GM12891 (cell line): ENCODE measurements around the gene PCDHA5. TPM values are rescaled to one million over a fixed set of nuclear protein-coding genes. Genes with fewer than 3 reads are reported as not detected.
"Not testable (repeated sequence)": the region's sequence is repeated elsewhere in the genome, so short reads cannot be mapped to it uniquely, and the experiment has no call there.

Experiments used
- DNase-seq: peaks from one replicate; pipeline ENCODE4 v3.0.0; 2011; ENCODE audit warnings: low spot score; ENCODE audit not compliant: insufficient read length
- FAIRE-seq: peaks from 2 replicates; lab custom pipeline; 2011; peaks lifted over from hg19 to GRCh38; lab: Jason Lieb, UNC
- PAX5 ChIP-seq: IDR thresholded peaks from 2 replicates; pipeline ENCODE4 v1.6.1; 2011; ENCODE audit warnings: low read length, moderate library complexity, mild to moderate bottlenecking; ENCODE audit not compliant: insufficient read depth, severe bottlenecking
- POLR2A ChIP-seq: IDR thresholded peaks from 2 replicates; pipeline ENCODE4 v1.6.1; 2011; ENCODE audit warnings: low read depth, low read length, control low read depth
- POLR2AphosphoS5 ChIP-seq: IDR thresholded peaks from 2 replicates; pipeline ENCODE4 v1.6.1; 2011; ENCODE audit warnings: low read depth, low read length, control low read depth
- POU2F2 ChIP-seq: IDR thresholded peaks from 2 replicates; pipeline ENCODE4 v1.6.1; 2011; ENCODE audit warnings: low read depth, mild to moderate bottlenecking, control low read depth, low read length, moderate library complexity
- SPI1 ChIP-seq: IDR thresholded peaks from 2 replicates; pipeline ENCODE4 v1.6.1; 2011; ENCODE audit warnings: low read depth, low read length, control low read depth
- TAF1 ChIP-seq: IDR thresholded peaks from 2 replicates; pipeline ENCODE4 v1.6.1; 2011; ENCODE audit warnings: low read depth, low read length, control low read depth
- polyA plus RNA-seq: library from polyadenylated mRNA; unstranded; fragments of >200 nt; gene quantifications from one replicate; pipeline ENCODE4 v1.2.1, GENCODE V29; 2012; ENCODE audit warnings: low read depth, missing spikeins, inconsistent platforms; ENCODE audit not compliant: missing spikeins

PCDHA5 gene
- 0.08 TPM for polyA plus RNA-seq

GRCh38 chr5:140821375-140822280 is at the start of gene PCDHA5:
Gene PCDHA5 (plus strand): TSS chr5:140821613.
- DNase-seq, result no peak
- no peak for FAIRE-seq
- TF ChIP-seq POLR2AphosphoS5 (no peak), SPI1 (no peak), POLR2A (no peak), TAF1 (no peak), POU2F2 (no peak), PAX5 (no peak)

DNA sequence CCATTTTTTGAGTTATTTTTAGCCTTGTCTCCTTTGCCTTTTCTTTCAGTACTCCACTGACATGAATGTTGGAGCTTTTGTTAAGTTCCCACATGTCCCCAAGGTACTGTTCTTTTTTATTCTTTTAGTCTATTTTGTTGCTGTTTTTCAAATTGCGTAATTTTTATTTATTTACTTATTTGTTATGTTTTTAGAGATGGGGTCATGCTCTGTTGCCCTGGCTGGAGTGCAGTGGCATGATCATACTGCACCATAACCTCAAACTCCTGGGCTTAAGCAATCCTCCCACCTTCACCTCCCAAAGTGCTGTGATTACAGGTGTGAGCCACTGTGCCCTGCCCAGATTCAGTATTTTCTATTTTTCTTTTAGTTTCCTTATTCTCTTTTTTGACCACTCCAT is 40.9 kb upstream of the PCDHA5 start:
- no peak for TF ChIP-seq SPI1
- no peak for TF ChIP-seq POU2F2
- TF ChIP-seq PAX5, result no peak
- TF ChIP-seq TAF1, result no peak
- TF ChIP-seq POLR2AphosphoS5, result no peak
- no peak for TF ChIP-seq POLR2A
- FAIRE-seq, result no peak
- DNase-seq, result no peak

GRCh38 chr5:140785905-140786686 is 35.3 kb upstream of the PCDHA5 start, which contains the start of gene PCDHA1:
Gene PCDHA1 (plus strand): TSS chr5:140786140.
- TF ChIP-seq POLR2A (no peak), POLR2AphosphoS5 (no peak)
- DNase-seq (no peak), FAIRE-seq (no peak)

DNA sequence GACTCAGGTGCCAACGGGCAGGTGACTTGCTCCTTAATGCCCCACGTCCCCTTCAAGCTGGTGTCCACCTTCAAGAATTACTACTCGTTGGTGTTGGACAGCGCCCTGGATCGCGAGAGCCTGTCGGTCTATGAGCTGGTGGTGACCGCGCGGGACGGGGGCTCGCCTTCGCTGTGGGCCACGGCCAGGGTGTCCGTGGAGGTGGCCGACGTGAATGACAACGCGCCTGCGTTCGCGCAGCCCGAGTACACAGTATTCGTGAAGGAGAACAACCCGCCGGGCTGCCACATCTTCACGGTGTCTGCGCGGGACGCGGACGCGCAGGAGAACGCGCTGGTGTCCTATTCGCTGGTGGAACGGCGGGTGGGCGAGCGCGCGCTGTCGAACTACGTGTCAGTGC is 34.0 kb upstream of the PCDHA5 start:
- not testable (repeated sequence) for FAIRE-seq

GRCh38 chr5:140787849-140788504 is 33.4 kb upstream of the PCDHA5 start:
- not testable (repeated sequence) for FAIRE-seq, DNase-seq

More for the DNA sequence above, 34.0 kb upstream of the PCDHA5 start:
- DNase-seq, result not testable (repeated sequence)

GRCh38 chr5:140791089-140791488 is 30.3 kb upstream of the PCDHA5 start:
- no peak for TF ChIP-seq SPI1
- no peak for TF ChIP-seq POU2F2
- no peak for TF ChIP-seq PAX5
- TF ChIP-seq POLR2AphosphoS5, result no peak
- no peak for TF ChIP-seq TAF1
- no peak for TF ChIP-seq POLR2A
- FAIRE-seq (no peak), DNase-seq (no peak)

GRCh38 chr5:140794595-140795258 is 26.7 kb upstream of the PCDHA5 start, which contains the start of gene PCDHA2:
Gene PCDHA2 (plus strand): TSS chr5:140794852.
- TF ChIP-seq POLR2AphosphoS5 (no peak), POLR2A (no peak), POU2F2 (no peak), SPI1 (no peak), TAF1 (no peak), PAX5 (no peak)
- no peak for FAIRE-seq
- DNase-seq, result no peak

DNA sequence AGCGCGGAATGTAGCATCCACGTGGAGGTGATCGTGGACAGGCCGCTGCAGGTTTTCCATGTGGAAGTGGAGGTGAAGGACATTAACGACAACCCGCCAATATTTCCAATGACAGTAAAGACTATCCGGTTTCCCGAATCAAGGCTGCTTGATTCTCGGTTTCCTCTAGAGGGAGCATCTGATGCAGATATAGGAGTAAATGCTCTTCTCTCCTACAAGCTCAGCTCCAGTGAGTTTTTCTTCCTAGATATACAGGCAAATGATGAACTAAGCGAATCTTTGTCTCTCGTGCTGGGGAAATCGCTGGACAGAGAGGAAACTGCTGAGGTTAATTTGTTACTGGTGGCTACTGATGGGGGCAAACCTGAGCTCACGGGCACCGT is 26.2 kb upstream of the PCDHA5 start:
- no peak for TF ChIP-seq SPI1
- no peak for TF ChIP-seq POLR2A
- no peak for TF ChIP-seq POU2F2
- TF ChIP-seq POLR2AphosphoS5, result no peak
- TF ChIP-seq PAX5, result no peak
- no peak for TF ChIP-seq TAF1
- DNase-seq (no peak), FAIRE-seq (no peak)

DNA sequence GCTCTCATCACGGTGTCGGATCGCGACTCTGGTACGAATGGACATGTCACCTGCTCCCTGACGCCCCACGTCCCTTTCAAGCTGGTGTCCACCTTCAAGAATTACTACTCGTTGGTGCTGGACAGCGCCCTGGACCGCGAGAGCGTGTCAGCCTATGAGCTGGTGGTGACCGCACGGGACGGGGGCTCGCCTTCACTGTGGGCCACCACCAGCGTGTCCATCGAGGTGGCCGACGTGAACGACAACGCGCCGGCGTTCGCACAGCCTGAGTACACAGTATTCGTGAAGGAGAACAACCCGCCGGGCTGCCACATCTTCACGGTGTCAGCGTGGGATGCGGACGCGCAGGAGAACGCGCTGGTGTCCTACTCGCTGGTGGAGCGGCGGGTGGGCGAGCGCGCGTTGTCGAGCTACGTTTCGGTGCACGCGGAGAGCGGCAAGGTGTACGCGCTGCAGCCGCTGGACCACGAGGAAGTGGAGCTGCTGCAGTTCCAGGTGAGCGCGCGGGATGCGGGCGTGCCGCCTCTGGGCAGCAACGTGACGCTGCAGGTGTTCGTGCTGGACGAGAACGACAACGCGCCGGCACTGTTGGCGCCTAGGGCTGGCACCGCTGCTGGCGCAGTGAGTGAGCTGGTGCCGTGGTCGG is 25.2 kb upstream of the PCDHA5 start:
- FAIRE-seq, DNase-seq: not testable (repeated sequence)
